NCI-H1092 treated with DMSO at 0.1 percent for 48 hours (cell line): ENCODE data around the gene MED25.

Experiments used
- DNase-seq: peaks from one replicate; lab custom pipeline; 2025; lab: John Stamatoyannopoulos, UW

MED25 gene

GRCh38 chr19:49799271-49799797, 18.8 kb upstream of the MED25 start:
- DNase-seq, result no peak

- no peak for DNase-seq
Measured at GRCh38 chr19:49799798-49800376, 18.2 kb upstream of the MED25 start.

- DNase-seq, result no peak
Measured at GRCh38 chr19:49800771-49801170, 17.3 kb upstream of the MED25 start.

- DNase-seq, result no peak
Measured at GRCh38 chr19:49801401-49801888, 16.6 kb upstream of the MED25 start.

GRCh38 chr19:49801966-49802661, 16.0 kb upstream of the MED25 start:
- peak; percentile 85 for DNase-seq

DNA sequence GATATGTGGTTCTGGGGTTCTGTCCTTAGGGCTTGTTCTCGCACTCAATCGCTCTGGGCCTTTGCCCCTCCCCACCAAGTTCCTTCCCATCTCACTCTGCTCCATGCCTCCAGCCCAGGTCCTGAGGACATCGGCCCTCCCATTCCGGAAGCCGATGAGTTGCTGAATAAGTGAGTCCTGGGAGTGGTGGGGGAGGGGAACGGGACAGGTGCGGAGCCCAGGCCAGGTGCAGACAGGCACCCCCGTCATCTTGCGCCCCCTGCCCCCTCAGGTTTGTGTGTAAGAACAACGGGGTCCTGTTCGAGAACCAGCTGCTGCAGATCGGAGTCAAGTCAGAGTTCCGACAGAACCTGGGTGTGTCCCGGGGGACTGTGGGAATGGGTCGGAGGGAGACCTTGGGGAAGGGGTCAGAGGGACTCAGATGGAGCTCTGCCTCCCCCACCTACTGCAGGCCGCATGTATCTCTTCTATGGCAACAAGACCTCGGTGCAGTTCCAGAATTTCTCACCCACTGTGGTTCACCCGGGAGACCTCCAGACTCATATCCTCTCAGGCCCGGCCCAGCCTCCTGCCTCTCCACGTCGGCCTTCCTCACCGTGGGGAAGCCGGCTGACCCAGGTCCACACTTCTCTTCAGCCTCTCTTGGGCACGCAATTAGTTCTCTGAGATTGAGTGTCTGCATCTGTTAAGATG, 15.1 kb upstream of the MED25 start:
- no peak for DNase-seq

- DNase-seq, result no peak
Measured at GRCh38 chr19:49803529-49803856, 14.6 kb upstream of the MED25 start.

DNA sequence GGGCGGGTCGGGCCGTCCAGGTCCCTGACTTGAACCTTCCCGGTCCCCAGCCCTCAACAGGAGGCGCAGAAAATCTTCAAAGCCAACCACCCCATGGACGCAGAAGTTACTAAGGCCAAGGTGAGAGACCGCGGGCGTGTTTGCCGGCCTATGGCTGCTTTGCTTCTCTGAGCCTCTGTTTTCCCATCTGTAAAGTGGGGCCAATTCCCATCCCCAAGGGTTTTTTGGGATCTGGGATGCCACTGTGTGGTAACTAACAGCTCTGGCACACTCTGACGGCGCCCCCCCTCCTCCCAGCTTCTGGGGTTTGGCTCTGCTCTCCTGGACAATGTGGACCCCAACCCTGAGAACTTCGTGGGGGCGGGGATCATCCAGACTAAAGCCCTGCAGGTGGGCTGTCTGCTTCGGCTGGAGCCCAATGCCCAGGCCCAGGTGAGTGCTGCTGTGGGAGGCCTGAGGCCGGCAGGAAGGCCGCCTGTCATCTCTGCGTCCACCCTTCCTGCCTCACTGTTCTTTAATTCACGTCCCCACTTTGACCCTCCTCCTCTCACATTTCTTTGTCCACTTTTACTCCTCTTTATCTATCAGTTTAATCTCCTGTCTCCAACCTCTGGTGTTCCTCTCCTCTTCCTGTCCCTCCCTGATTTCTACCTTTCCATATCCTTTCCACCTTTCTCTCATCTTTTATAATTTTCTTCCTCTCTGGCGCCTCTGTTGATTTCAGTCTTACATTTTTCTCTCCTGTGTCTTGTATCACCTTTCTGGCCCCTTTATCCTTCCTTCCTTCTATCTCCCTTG, 12.1 kb upstream of the MED25 start:
- no peak for DNase-seq

- no peak for DNase-seq
Measured at GRCh38 chr19:49806620-49806959, 11.5 kb upstream of the MED25 start.

GRCh38 chr19:49807058-49807903, 10.8 kb upstream of the MED25 start:
- DNase-seq, result no peak

- DNase-seq, result no peak
Measured at GRCh38 chr19:49807904-49808675, 10.0 kb upstream of the MED25 start.

DNA sequence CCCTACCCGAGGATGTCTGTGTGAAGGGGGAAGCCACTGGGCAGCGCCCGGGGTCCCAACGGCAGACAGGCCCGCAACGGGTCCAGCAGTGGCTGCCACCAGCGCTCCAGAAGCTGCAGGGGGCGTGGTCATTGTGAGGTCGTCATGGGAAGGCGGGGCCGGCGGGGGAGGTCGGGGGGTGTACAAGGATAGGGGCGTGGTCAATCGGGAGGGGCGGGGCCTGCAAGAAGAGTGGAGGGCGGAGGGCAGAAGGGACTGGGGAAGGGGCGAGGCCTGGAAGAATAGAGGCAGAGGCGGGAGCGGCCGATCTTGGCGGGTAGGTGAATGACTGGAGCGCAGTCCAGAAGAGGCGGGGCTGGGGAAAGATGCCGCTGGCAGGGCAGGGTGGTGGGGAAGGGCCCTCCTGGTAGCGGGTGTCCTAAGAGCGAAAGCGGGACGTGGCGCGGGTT, 9.4 kb upstream of the MED25 start:
- DNase-seq, result peak; percentile 53

DNA sequence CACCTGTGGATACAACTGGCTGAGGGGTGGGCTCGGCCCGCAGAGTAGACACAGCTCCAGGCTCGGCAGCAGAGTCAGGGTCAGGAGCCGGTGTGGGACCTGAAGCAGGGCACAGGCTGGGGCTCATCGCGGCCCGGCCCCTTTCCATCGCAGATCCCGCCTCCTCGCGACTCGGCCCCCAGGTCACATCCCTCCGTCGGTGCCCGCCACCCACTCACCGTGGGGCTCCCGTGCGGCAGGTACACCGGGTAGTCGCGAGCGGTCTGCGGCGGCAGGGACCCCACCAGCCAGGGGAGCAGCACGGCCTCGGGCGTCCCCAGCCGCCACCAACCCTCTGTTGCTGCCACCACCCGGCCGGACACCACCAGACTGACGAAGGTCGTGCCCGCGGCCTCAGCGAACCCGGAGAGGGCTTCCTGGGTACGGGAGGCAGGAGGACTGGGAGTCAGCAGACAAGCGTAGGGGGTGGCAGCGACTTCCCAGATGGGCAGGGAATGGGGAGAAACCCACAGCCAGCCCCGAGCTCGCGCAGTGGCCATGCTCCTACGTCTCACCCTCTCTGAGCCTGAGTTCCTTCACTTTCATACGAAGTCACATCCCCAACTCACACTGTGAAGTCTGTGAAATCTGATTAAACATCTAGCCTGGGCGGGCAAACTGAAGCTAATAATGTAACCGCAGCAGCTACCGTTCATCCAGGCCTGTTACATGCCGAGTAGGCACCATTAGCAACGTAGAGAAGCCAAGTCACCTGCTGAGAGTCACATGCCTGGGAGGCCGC, 8.7 kb upstream of the MED25 start:
- DNase-seq, result peak; percentile 36

DNA sequence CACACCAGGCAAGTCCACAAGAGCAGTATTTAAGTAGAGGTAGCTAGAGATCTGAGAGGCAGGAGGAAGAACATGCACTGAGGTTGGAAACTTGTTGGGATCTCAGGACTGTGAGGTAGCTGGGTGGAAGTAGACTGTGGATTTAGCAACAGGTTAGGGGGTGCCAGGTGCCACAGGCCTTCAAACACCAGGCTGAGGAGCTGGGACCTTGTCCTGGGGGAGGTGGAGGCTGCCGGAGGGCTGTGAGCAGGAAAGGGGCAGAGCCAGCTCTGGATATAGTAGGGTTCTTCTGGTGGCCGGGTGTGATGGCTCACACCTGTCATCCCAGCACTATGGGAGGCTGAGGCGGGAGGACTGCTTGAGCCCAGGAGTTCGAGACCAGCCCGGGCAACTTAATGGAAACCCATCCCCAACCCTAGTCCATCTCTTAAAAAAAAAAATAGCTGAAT, 8.1 kb upstream of the MED25 start:
- DNase-seq, result no peak

DNA sequence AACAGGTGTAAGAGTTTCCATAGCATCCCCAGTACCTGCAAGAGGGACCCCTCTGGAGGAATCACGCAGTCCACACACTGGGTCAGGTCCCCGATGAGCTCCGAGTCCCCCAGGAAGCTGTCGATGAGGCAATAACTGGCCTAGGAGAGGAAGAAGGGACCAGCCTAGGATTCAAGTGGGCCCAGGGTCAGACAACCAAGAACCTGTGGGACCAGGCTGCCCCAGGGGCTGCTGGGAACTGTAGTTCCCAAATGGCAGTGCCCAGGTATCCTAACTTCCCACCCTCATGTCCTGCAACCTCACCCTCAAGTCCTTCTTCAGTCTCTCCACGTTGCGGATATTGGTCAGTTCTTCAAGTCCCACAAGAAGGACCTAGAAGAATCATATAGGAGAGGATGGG, 6.8 kb upstream of the MED25 start:
- no peak for DNase-seq

GRCh38 chr19:49812452-49812996, 5.6 kb upstream of the MED25 start:
- no peak for DNase-seq

DNA sequence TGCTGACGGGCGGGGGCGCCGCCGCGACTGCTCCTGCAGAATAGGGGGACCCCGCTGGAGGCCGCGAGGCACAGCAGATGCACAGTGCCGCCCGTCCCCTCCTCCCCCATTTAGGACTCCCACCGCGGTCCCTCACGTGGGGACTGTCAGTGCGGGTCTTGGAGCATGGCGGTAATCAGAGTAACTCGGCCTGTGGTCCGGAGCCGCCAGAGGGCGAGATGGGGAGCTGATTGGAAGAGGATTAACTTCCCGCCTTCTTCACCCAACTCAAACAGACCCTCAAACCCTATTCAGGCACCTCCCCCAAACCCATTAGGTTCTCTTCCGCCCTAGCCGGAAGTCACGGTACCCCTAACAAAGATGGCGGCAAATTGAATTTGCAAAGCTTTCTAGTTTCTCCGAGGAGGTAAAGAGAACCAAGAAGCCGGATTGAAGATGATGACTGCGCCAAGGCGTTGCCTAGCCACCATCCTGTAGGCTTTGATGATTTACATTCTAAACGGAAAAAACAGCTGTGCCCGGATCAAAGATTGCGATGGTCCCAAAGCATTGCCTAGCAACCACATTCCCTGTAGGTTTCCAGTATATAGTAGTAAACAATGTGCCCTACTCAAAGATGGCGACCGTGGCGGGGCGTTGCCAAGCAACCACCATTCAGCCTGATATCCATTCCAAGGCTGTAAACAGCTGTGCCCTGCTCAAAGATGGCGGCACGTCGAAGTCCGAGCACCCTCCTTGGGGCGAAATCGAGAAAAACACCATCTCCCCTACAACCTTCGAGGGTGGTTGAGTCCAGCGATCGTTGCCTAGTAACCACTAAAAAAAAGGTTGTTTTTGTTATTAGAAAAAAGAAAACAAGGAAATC, 4.9 kb upstream of the MED25 start, which contains the start of gene FUZ:
Gene FUZ, minus strand, starts transcription at position 296 of the 865 bp plus-strand sequence. Its CDS starts 186 bp downstream, at position 110.
- DNase-seq, result peak; percentile 97

DNA sequence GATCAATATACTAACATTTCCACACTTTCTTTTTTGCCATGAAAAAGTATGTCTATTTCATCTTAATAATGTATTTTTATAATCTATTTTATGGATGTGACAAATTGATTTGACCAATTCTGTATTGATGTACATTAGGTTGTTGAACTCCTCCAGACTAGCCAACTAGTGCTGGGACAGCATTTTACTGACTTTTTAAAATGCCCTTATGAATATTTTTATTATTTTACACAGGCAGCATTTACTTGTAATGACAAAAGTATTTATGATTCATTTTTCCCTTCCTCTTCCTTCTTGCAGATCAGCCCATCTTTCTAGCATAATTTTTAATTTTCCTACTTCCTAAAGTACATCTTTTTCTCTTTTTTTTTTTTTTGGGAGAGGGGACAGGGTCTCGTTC, 4.1 kb upstream of the MED25 start:
- peak; percentile 25 for DNase-seq
